Adrenal gland (tissue), 12 donors: ENCODE data around the gene P2RX3. TPM values are rescaled to one million over a fixed set of nuclear protein-coding genes. Genes with fewer than 3 reads are reported as not detected.

ENCODE experiments used
- DNase-seq, 7 donors: peaks; one replicate each; pipeline ENCODE4 v3.0.0-alpha.2; 2019 to 2020
- H3K27ac ChIP-seq, 5 donors: fragments of 200-600 bp; sonication (generic) in 4 of 5; 1 replicate in 3 of 5; 2 replicates in 2 of 5; pipeline versions ENCODE4 v1.5.1 to v1.8.0; 2016 to 2020; ENCODE audit warnings: mild to moderate bottlenecking in 1 of 5
- H3K27me3 ChIP-seq: fragments of 200-600 bp; 2 replicates; pipeline ENCODE4 v1.8.0; 2021
- H3K36me3 ChIP-seq, 2 donors: fragments of 200-600 bp; replicated peaks in 1 of 2; 1 replicate in 1 of 2; 2 replicates in 1 of 2; pipeline versions ENCODE4 v1.5.1 to v1.8.0; 2018 to 2022
- H3K4me1 ChIP-seq, 2 donors: fragments of 200-600 bp; replicated peaks in 1 of 2; 1 replicate in 1 of 2; 2 replicates in 1 of 2; pipeline versions ENCODE4 v1.5.1 to v1.8.0; 2018 to 2021
- H3K4me3 ChIP-seq, 4 donors: fragments of 200-600 bp; sonication (generic) in 3 of 4; one replicate each; pipeline ENCODE4 v1.5.1; 2016 to 2018
- H3K9me3 ChIP-seq, 3 donors: fragments of 200-600 bp; sonication (generic) in 1 of 3; replicated peaks in 1 of 3; 1 replicate in 2 of 3; 2 replicates in 1 of 3; pipeline versions ENCODE4 v1.5.1 to v1.8.0; 2016 to 2021
- CTCF ChIP-seq, 6 experiments: fragments of 450-650 bp in 4 of 6; fragments of 200-600 bp in 2 of 6; sonication (generic) in 1 of 6; IDR thresholded peaks; 1 replicate in 5 of 6; 2 replicates in 1 of 6; pipeline versions ENCODE4 v1.5.1 to v1.8.0; 2016 to 2021; ENCODE audit warnings: antibody characterized with exemption in 6 of 6, mild to moderate bottlenecking in 2 of 6, moderate library complexity in 1 of 6
- POLR2A ChIP-seq, 2 donors: fragments of 450-650 bp; IDR thresholded peaks; one replicate each; pipeline ENCODE4 v1.6.1; 2017; ENCODE audit warnings: antibody characterized with exemption in 2 of 2, mild to moderate bottlenecking in 2 of 2, moderate library complexity in 1 of 2
- WGBS, 4 donors: extraction: QIAGEN DNeasy Blood & Tissue Kit in 2 of 4; methylation state at CpG; one replicate each; pipeline versions ENCODE4 v1.1.5 to v1.1.7; 2013 to 2017; 5-methylcytosine and 5-hydroxymethylcytosine counted together
- intact Hi-C, 2 donors: fragments of 100-400 bp; cut with DNase I; formaldehyde crosslinking; loops; one replicate each; pipeline versions ENCODE4 v1.14.1 to v1.15.0; 2022 to 2023
- polyA plus RNA-seq, 3 donors: library from polyadenylated mRNA; stranded (reverse); fragments of 200-250 nt in 2 of 3; fragments of 350-450 nt in 1 of 3; fragmentation: Illumina TruSeq in 1 of 3; extraction: RNeasy Lipid Tissue Mini Kit (QIAGEN cat#74804) in 1 of 3; gene quantifications; one replicate each; pipeline ENCODE4 v1.2.3, GENCODE V29; 2013 to 2014
- total RNA-seq, 9 donors: library from RNA; depleted of rRNA in 4 of 9; stranded (reverse); fragments of >200 nt in 4 of 9; fragments of 120-200 nt in 1 of 9; fragmentation: NEBNext Ultra II Directional in 1 of 9; extraction: Animal tissue kit (Norgen Biotek cat#: 25700) in 1 of 9; gene quantifications; one replicate each; pipeline versions ENCODE4 v1.1.0 to v1.2.4, GENCODE V29; 2013 to 2023
- donor health status: healthy with polysubstance abuse.
- donor health status: Bipolar disorder and iron deficiency.
- donor health status: DM: yes; HTN: yes; CAD: no.
- donor health status: DM: no; HTN: no; CAD: no.
- donor health status: DM: no; HTN: no; CAD: no.
- donor health status: DM: yes; HTN: yes; CAD: no.

Gene P2RX3
- total and polyA plus RNA-seq, 12 donors, result 0.11 to 2.5 (median 0.76) TPM; not detected in 2

- intact Hi-C loops, result loop anchor here (5.0 to 10.0 kb wide), 5 partner anchors 106 to 296 kb away; partner anchors contain the start of gene YPEL4 (in 1 of the 2)
- Histone ChIP-seq H3K4me3 (no peak overlapping the region), H3K27ac (no peak overlapping the region), H3K9me3 (no peaks in the 10 kb centered on the region), H3K4me1 (no peaks in the 10 kb centered on the region), H3K27me3 (no peaks in the 10 kb centered on the region), H3K36me3 (no peaks in the 10 kb centered on the region)
- TF ChIP-seq CTCF (IDR thresholded peaks at IDR 0.05) (no peak), POLR2A (IDR thresholded peaks at IDR 0.05) (no peak)
- WGBS, 4 donors, result 85 to 92% (median 88%) methylated on average over 13 to 14 of the region's 14 CpGs
- no peak for DNase-seq
These were observed 10.6 kb downstream of the P2RX3 start for GRCh38 chr11:57348636-57349313.

GRCh38 chr11:57349491-57350274 lies 11.5 kb downstream of the P2RX3 start:
- peak; percentile 48 to 82 (median 72) for DNase-seq

GRCh38 chr11:57353036-57353435 lies 14.9 kb downstream of the P2RX3 start:
- Histone ChIP-seq H3K27ac (no peak overlapping the region), H3K4me1 (no peaks in the 10 kb centered on the region), H3K9me3 (no peaks in the 10 kb centered on the region), H3K4me3 (no peak overlapping the region), H3K27me3 (no peaks in the 10 kb centered on the region), H3K36me3 (no peaks in the 10 kb centered on the region)
- intact Hi-C loops, result loop anchor here in 1 of 2 donors (10.0 kb wide), 1 partner anchor 172 kb away; no protein-coding TSS in a partner anchor
- DNase-seq, result no peak
- TF ChIP-seq CTCF (IDR thresholded peaks at IDR 0.05) (no peak), POLR2A (IDR thresholded peaks at IDR 0.05) (no peak)
- WGBS, 4 donors, result 65 to 72% (median 70%) methylated on average over 5 of the region's 5 CpGs

More at GRCh38 chr11:57349491-57350274, 11.5 kb downstream of the P2RX3 start:
- WGBS, 4 donors, result 8 to 15% (median 12%) methylated on average over 22 to 31 of the region's 31 CpGs
- H3K27ac ChIP-seq, result peak overlapping the region in 1 of 5 donors; percentile 9
- no peaks in the 10 kb centered on the region for H3K9me3 ChIP-seq
- TF ChIP-seq CTCF (IDR thresholded peaks at IDR 0.05) (peak; percentile 73 to 96 (median 84)), POLR2A (IDR thresholded peaks at IDR 0.05) (no peak)
- intact Hi-C loops, result loop anchor here (5.0 to 10.0 kb wide), 6 partner anchors 105 to 295 kb away; partner anchors contain the start of gene YPEL4 (in 1 of the 2)
- H3K4me1 ChIP-seq, result no peaks in the 10 kb centered on the region
- no peak overlapping the region for H3K4me3 ChIP-seq
- no peaks in the 10 kb centered on the region for H3K27me3 ChIP-seq
- H3K36me3 ChIP-seq, result no peaks in the 10 kb centered on the region

GRCh38 chr11:57353446-57353845 lies 15.3 kb downstream of the P2RX3 start:
- H3K27me3 ChIP-seq, result no peaks in the 10 kb centered on the region
- no peaks in the 10 kb centered on the region for H3K4me1 ChIP-seq
- H3K9me3 ChIP-seq, result no peaks in the 10 kb centered on the region
- 60 to 81% (median 61%) methylated on average over 4 of the region's 4 CpGs for WGBS, 4 donors
- no peaks in the 10 kb centered on the region for H3K36me3 ChIP-seq
- H3K4me3 ChIP-seq, result no peak overlapping the region
- intact Hi-C loops, result loop anchor here in 1 of 2 donors (10.0 kb wide), 1 partner anchor 171 kb away; no protein-coding TSS in a partner anchor
- TF ChIP-seq CTCF (IDR thresholded peaks at IDR 0.05), result no peak
- TF ChIP-seq POLR2A (IDR thresholded peaks at IDR 0.05), result no peak
- H3K27ac ChIP-seq, result no peak overlapping the region
- DNase-seq, result no peak
